ENCODE results near the gene PSME4.

DNA sequence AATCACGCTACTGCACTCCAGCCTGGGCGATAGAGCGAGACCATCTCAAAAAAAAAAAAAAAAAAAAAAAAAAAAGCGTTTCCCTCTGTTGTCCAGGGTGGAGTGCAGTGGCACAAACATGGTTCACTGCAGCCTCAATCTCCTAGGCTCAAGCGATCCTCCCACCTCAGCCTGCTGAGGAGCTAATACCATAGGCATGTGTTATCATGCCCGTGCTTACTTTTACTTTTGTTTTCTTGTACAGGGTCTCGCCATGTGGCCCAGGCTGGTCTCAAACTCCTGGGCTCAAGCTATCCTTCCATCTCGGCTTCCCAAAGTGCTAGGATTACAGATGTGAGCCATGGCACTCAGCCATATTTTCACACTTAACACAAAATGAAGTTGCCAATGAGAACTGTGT is 37.5 kb downstream of the PSME4 start:
- TF ChIP-seq, protein P1, sequence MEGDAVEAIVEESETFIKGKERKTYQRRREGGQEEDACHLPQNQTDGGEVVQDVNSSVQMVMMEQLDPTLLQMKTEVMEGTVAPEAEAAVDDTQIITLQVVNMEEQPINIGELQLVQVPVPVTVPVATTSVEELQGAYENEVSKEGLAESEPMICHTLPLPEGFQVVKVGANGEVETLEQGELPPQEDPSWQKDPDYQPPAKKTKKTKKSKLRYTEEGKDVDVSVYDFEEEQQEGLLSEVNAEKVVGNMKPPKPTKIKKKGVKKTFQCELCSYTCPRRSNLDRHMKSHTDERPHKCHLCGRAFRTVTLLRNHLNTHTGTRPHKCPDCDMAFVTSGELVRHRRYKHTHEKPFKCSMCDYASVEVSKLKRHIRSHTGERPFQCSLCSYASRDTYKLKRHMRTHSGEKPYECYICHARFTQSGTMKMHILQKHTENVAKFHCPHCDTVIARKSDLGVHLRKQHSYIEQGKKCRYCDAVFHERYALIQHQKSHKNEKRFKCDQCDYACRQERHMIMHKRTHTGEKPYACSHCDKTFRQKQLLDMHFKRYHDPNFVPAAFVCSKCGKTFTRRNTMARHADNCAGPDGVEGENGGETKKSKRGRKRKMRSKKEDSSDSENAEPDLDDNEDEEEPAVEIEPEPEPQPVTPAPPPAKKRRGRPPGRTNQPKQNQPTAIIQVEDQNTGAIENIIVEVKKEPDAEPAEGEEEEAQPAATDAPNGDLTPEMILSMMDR (IDR thresholded peaks at IDR 0.05), result no peak
- TF ChIP-seq POLR2A (IDR thresholded peaks at IDR 0.05), result no peak
